SK-N-MC (cell line): Measurements from ENCODE around the gene EVC2.

Experiments used
- DNase-seq: peaks from one replicate; pipeline ENCODE4 v3.0.0-alpha.2; 2011; ENCODE audit warnings: low read depth, low spot score
- H3K27ac ChIP-seq: fragments of 200-600 bp; sonication (generic); 2 replicates; pipeline ENCODE4 v1.5.1; 2016; ENCODE audit warnings: mixed run types
- H3K36me3 ChIP-seq: fragments of 200-600 bp; sonication (generic); 2 replicates; pipeline ENCODE4 v1.6.1; 2017; ENCODE audit warnings: antibody characterized with exemption, low read length, mixed read lengths; ENCODE audit not compliant: insufficient read depth
- H3K4me3 ChIP-seq: fragments of 200-600 bp; sonication (generic); 2 replicates; pipeline ENCODE4 v1.5.1; 2016
- H3K9ac ChIP-seq: fragments of 200-600 bp; sonication (generic); 2 replicates; pipeline ENCODE4 v1.8.0; 2017; ENCODE audit warnings: mixed run types, mixed read lengths; ENCODE audit not compliant: insufficient read length
- H3K9me3 ChIP-seq: fragments of 200-600 bp; sonication (generic); 2 replicates; pipeline ENCODE4 v1.6.1; 2017; ENCODE audit warnings: low read depth, mild to moderate bottlenecking, antibody characterized with exemption, low read length, moderate library complexity, mixed read lengths
- EZH2 ChIP-seq: fragments of 200-600 bp; sonication (generic); IDR thresholded peaks from one replicate; pipeline ENCODE4 v1.6.1; 2017; ENCODE audit warnings: antibody characterized with exemption
- FOXP2 ChIP-seq: optimal IDR thresholded peaks from 2 replicates; pipeline ENCODE3; 2011; ENCODE audit warnings: mild to moderate bottlenecking, moderate library complexity; ENCODE audit not compliant: insufficient read depth; ENCODE audit errors: extremely low read length, control extremely low read depth
- POLR2AphosphoS5 ChIP-seq: IDR thresholded peaks from 2 replicates; pipeline ENCODE4 v1.6.1; 2012; ENCODE audit warnings: mild to moderate bottlenecking, low read depth, low read length, borderline replicate concordance

EVC2 gene

DNA sequence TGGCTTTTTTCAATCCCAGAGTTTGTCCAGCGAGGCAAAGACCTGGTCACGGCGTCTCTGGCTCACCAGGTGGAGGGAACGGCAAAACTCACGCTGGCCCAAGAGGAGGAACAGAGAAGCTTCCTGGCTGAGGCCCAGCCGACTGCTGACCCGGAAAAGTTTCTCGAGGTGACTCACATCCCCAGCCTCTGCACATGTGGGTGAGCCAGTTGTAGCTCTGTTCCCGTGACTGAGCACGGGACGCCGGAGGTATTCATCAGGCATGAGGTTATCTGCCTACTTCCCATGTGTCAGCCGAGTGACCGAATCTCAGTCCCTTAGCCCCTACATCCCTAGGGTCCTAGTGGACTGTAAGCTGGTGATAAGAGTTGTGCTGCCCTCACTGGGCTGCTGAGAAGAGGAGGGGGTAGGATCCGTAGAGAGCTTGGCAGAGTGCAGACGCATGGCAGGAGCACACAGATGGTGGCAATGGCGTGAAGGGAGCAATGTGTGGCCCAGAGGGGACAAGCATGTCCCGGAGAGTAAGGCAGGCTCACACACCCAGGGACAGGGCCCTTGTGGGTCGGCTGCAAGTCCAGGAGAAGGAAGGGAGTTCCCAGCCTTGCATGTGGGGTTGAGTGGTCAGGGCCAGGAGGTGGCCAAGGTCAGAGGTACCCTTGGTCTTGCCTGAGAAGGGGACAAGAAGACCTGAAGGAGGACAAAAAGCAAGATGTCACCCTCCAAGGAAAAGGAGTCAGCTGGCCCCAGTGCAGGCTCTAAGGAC is 45.6 kb upstream of the EVC2 start:
- no peak for DNase-seq
- no peak overlapping the region for H3K4me3 ChIP-seq
- no peaks in the 10 kb centered on the region for H3K9me3 ChIP-seq
- TF ChIP-seq FOXP2: no peak
- no peak for TF ChIP-seq POLR2AphosphoS5
- TF ChIP-seq EZH2: no peak
- H3K27ac ChIP-seq: no peak overlapping the region
- H3K36me3 ChIP-seq: no peaks in the 10 kb centered on the region; the same call in 1 of the 2 replicates
- no peak overlapping the region for H3K9ac ChIP-seq

DNA sequence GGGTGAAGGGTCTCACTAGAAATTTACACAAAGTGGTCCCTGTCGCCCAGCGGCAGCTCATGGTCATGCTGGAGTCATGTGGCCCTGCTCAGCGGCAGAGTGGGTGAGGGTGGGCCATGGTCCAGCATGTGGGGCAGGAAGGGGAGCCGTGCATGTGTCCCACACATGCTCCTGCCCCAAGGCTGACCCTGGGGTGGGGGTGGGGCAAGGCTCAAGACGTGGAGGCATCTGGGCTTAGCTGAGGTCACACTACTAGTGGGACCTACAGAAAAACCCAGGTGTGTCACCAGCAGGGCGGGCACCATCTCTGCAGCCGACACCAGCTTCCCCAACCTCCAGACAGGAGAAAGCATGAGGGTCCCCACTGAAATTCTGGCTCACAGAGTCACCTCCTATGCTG is 45.0 kb upstream of the EVC2 start:
- DNase-seq: no peak
- H3K36me3 ChIP-seq: no peaks in the 10 kb centered on the region; the same call in 1 of the 2 replicates

DNA sequence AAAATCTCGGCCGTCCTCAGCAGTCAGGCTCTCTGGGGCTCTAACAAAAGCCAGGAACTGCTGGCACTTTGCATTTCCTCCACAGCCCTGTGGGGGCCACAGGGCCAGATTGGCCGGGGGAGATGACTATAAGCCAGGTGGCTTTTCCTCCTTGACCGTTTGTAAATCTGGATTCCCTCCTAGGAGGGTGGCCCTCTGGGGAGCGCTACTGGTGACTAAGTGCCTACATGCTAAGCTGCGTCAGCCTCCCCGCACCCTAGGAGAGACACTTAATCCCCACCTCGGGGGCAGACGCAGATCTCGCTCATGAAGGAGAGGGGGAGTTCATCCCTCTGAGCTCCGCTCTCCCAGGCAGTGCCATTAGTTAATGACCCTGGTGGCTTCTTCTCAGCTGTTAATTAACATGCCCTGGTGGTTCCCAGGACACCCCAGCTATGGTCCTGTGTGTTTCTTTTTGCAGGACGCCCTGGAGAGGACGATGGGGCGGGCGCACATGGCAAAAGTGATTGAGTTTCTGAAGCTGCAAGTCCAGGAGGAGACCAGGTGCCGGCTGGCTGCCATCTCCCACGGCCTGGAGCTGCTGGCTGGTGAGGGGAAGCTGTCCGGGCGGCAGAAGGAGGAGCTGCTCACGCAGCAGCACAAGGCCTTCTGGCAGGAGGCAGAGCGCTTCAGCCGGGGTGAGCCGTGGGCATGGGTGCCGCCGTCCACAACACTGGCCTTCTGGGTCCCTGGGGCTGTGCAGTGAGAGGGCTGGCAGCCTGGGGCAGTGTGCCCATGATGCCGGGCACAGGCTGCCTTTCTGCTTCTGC is 44.2 kb upstream of the EVC2 start:
- TF ChIP-seq FOXP2 (no peak), POLR2AphosphoS5 (no peak), EZH2 (no peak)
- no peak for DNase-seq
- no peaks in the 10 kb centered on the region; the same call in 1 of the 2 replicates for H3K36me3 ChIP-seq
- H3K27ac ChIP-seq: no peak overlapping the region
- no peak overlapping the region for H3K4me3 ChIP-seq
- no peak overlapping the region for H3K9ac ChIP-seq
- no peaks in the 10 kb centered on the region for H3K9me3 ChIP-seq

More for the DNA sequence above, 45.0 kb upstream of the EVC2 start:
- TF ChIP-seq POLR2AphosphoS5: no peak
- no peak for TF ChIP-seq FOXP2
- H3K9ac ChIP-seq: no peak overlapping the region
- no peak overlapping the region for H3K4me3 ChIP-seq
- no peaks in the 10 kb centered on the region for H3K9me3 ChIP-seq
- H3K27ac ChIP-seq: no peak overlapping the region

DNA sequence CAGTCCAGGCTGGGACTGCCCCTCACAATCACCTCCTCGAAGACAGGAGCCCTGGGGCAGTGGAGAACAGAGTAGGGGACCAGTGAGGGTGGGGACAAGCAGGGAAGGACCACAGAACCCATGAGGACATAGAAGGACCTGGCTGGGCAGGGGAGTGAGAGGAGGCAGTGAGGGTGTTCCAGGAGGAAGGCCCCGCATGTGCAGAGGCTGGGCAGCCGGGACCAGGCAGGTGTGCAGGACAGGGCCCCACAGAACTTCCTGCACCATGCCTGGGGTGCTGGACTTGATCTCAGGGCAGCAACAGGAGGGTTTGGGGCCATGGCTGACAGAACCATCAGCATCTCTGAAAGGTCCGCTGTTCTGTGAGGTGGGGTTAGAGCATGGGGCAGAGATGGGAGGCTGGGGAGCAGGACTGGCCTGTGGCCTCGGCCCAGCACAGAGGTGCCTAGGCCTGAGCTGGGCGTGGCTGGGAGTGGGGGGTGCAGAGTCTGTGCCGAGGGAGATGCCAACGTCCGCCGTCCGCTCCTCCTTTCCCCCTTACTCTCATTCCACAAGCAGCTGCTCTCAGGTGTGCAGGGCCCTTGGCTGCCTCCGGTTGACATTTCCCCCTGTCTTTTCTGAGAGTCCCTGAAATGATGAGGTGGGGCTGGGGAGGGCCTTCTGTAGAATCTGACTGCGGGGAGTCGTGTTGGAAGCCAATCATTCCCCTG is 43.5 kb upstream of the EVC2 start:
- no peak for TF ChIP-seq FOXP2
- TF ChIP-seq EZH2: no peak
- TF ChIP-seq POLR2AphosphoS5: no peak
- DNase-seq: no peak
- Histone ChIP-seq H3K9ac (no peak overlapping the region), H3K9me3 (no peaks in the 10 kb centered on the region), H3K4me3 (no peak overlapping the region), H3K36me3 (no peaks in the 10 kb centered on the region; the same call in 1 of the 2 replicates), H3K27ac (no peak overlapping the region)

DNA sequence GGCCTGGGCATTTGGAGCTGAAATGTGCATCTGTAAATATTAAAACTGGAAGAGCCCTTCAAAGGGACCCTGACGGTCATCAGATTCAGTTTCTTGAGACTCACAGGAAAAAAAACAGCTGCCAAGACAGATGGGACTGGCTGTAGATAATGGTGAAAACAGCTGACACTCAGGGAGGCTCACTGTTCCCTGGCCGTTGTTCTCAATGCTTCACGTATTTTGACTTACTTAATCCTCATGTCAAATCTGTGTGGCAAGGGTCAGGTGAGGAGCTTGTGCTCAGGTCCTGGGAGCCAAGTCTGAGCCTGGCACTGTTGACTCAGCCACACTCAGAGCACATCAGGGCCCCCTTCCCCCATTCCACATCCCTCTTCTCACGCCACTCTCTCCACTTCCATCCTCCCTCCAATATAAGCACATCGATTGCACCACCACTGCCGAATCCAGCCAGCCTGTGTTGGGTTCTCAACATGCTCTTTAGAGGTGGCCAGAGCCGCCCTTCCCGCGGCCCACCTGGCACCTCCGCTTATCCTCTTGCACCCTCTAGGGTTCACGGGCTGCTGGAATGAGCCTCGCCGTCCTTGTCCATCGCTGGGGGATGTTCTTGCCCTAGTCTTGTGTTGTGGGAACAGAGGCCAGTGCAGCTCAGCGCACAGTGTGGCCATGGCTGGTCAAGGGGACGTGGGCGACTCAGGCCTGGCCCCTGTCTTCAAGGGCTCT is 42.7 kb upstream of the EVC2 start:
- H3K4me3 ChIP-seq: no peak overlapping the region
- H3K9ac ChIP-seq: no peak overlapping the region
- H3K36me3 ChIP-seq: no peaks in the 10 kb centered on the region
- no peak for TF ChIP-seq EZH2
- TF ChIP-seq FOXP2: no peak
- no peak for TF ChIP-seq POLR2AphosphoS5
- DNase-seq: no peak
- no peak overlapping the region for H3K27ac ChIP-seq
- H3K9me3 ChIP-seq: no peaks in the 10 kb centered on the region

DNA sequence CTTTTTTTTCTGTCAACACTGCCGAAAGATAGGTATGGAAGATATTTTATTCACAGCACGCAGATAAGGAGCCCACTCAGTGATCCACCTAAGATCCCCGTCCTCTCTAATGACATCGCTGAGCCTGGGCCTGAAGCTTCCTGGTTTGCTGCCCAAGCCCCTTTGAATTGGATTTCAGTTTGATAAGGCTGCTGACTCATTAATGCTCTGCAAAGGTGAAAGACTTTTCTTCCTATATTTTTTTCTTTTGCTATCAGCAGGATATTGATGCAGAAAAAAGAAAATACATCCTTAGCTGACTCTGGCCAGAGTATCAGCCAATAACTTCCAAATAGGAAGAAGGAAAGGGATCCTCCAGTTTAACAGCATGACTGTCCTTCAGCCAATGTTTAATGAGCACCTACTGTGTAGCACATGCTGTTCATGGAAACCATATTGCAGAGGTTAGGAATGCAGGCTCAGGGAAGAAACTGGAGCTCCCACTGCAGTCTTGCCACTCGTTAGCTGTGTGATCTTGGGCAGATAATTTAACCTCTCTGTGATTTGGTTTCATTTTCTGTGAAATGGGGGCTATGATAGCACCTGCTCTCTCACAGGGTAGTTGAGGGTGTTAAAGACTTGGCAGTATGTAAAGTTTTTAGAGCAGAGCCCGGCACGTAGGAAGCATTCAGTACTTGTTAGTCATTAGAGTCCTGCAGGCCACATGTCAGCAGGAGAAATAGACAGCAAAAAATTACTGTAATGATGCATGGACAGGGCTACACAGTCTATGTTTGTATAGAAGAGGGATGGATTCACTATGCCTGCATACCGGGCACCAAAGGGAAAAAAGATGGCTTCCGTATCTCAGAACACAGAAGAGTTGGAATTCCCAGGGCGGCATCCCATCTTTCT is 41.9 kb upstream of the EVC2 start:
- Histone ChIP-seq H3K9me3 (no peaks in the 10 kb centered on the region), H3K9ac (no peak overlapping the region), H3K4me3 (no peak overlapping the region), H3K36me3 (0 out of 2 replicates have a peak, but pooled peaks cover under 1% of the 10 kb centered on the region), H3K27ac (no peak overlapping the region)
- no peak for DNase-seq
- TF ChIP-seq EZH2: no peak
- TF ChIP-seq FOXP2: no peak

DNA sequence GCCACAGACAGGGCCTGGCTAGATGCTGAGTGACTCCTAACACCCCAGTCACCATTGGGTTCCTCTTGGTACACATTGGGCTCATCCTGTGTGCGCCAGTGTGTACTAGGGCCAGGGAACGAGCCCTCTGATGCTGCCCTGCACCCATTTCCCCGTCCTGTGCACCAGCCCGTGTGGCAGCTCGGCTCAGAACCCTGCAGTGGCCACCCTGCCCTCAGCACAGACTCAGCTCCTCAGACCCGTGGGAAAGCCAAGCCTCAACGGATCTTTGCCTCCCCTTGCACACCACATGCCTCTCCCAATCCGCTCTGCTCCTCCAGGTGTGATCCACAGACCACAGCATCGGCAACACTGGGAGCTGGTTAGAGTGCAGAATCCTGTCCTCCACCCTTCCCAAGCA is 41.2 kb upstream of the EVC2 start:
- H3K9me3 ChIP-seq: no peaks in the 10 kb centered on the region
- H3K27ac ChIP-seq: no peak overlapping the region
- no peak overlapping the region for H3K4me3 ChIP-seq
- no peak overlapping the region for H3K9ac ChIP-seq
- H3K36me3 ChIP-seq: peaks cover 2% of the 10 kb centered on the region; the same call in 1 of the 2 replicates
- TF ChIP-seq POLR2AphosphoS5: no peak
- TF ChIP-seq FOXP2: no peak
- DNase-seq: no peak
